Gastroesophageal sphincter (tissue), 3 donors: Measurements from ENCODE around the gene NUP133.

Experiments used
- CTCF ChIP-seq, 4 experiments: fragments of 200-600 bp in 2 of 4; fragments of 450-650 bp in 2 of 4; sonication (generic) in 1 of 4; IDR thresholded peaks; one replicate each; pipeline ENCODE4 v1.5.1; 2017 to 2019; ENCODE audit warnings: antibody characterized with exemption in 4 of 4, mild to moderate bottlenecking in 2 of 4, moderate library complexity in 2 of 4
- EP300 ChIP-seq: sonication (generic); formaldehyde crosslinking; IDR thresholded peaks from one replicate; pipeline ENCODE4 v1.6.1; 2017; ENCODE audit warnings: antibody characterized with exemption, mild to moderate bottlenecking
- POLR2A ChIP-seq, 2 donors: fragments of 450-650 bp; IDR thresholded peaks; one replicate each; pipeline ENCODE4 v1.6.1; 2017; ENCODE audit warnings: antibody characterized with exemption in 2 of 2, mild to moderate bottlenecking in 2 of 2, moderate library complexity in 1 of 2
- POLR2AphosphoS5 ChIP-seq: sonication (generic); formaldehyde crosslinking; IDR thresholded peaks from one replicate; pipeline ENCODE4 v1.6.1; 2017; ENCODE audit warnings: antibody characterized with exemption

DNA sequence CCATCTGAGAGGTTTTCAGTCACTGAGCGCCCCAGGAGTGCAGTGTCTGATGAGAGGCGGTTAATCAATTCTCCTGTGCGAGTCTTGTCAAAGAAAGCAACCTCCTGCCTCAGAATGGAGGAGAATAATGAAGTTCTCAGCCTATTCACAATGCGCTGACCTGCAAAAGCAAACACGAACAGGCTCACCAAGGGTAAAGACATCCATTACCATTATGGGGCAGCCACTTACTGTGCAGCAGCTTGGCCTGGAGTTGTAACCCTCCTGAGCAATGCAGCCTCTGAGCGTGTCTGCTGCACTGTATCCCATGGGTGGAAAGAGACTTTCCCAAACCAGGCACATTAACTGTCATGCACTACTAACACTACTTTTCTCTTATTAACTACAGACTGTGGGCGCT, 39.4 kb upstream of the NUP133 start:
- TF ChIP-seq CTCF (IDR thresholded peaks at IDR 0.05): no peak
- no peak for TF ChIP-seq POLR2A (IDR thresholded peaks at IDR 0.05)
- no peak for TF ChIP-seq POLR2AphosphoS5
- TF ChIP-seq EP300: no peak
